ENCODE results near the gene ALDH9A1.

- TF ChIP-seq CTCF (IDR thresholded peaks at IDR 0.05) = no peak
- TF ChIP-seq POLR2A (IDR thresholded peaks at IDR 0.05; ENCODE audit: low read length) = no peak
- no peak for TF ChIP-seq MAFK (IDR thresholded peaks at IDR 0.05; ENCODE audit: partially characterized antibody)
- TF ChIP-seq CBX8 (IDR thresholded peaks at IDR 0.05) = no peak
- TF ChIP-seq CBX2 (IDR thresholded peaks at IDR 0.05; ENCODE audit: borderline replicate concordance, low read depth) = no peak
- no peak for TF ChIP-seq PHF8 (IDR thresholded peaks at IDR 0.05; ENCODE audit: borderline replicate concordance, low read depth)
- no peak for TF ChIP-seq RFX5 (IDR thresholded peaks at IDR 0.05)
- TF ChIP-seq RAD21 (conservative IDR thresholded peaks at IDR 0.05 in 1 of 2, IDR thresholded peaks at IDR 0.05 in 1 of 2) = no peak
- TF ChIP-seq USF2 (IDR thresholded peaks at IDR 0.05) = no peak
Observed at GRCh38 chr1:165647517-165647916, 50.8 kb downstream of the ALDH9A1 start.
